Measurements from ENCODE around the gene GPX2.

Gene GPX2

DNA sequence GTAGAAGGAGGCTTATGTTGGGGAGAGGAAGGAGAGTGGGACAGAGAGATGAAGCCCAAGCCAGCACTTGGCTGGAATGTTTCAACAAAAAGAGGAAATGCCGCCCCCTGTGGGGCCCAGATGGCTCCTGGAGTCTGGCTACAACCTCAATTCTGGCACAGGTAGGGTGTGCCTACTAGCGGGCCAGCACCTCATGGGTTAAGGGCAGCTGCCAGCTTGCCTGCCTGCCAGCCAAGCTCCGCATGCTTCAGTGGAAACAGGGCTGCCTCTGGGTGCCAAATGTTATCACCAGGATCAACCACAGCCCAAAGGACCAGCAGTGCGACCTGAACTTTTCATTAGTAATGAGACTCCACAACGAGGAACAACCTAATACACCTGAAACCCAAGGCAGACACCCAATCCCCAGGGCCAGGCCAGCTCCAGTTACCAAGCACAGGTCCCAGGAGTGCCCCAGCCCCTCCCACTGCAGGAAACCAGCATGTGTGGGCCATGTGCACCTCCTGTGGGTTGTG, 18.3 kb upstream of the GPX2 start:
- DNase-seq (ENCODE audit: low read depth), result no peak

DNA sequence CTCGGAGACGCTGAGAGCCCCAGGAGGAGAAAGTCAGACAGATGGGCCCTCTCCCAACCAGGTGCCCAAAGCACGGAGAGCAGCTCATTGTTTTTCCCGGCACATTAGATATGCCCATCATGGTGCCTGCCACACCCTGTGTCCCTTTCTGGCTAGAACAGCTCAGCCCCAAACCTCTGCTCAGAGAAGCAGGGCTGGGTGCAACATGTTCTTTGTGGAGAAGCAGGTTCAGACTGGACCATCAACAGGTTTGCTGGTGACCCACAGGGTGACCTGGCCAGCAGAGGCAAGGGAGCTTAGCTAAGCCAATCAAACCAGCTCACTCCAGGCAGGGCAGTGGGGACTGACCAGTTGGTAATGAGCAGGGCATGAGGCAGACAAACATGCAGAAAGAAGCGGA, 16.2 kb upstream of the GPX2 start:
- DNase-seq (ENCODE audit: low read depth), result no peak

DNA sequence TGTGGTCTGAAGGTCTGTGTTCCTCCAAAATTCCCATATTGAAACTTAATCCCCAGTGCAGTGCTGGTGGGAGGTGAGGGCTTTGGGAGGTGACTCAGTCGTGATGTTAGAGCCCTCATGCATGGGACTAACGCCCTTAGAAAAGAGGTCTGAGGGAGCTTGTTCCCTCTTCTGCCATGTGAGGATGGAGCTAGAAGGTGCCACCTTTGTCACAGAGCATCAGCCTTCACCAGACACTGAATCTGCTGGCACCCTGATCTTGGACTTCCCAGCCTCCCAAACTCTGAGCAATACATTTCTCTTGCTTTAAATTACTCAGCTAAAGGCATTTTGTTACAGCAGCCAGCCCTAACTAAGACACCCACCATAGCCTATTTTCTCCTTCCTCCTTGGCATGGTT, 15.7 kb upstream of the GPX2 start:
- DNase-seq (ENCODE audit: low read depth), result no peak

DNA sequence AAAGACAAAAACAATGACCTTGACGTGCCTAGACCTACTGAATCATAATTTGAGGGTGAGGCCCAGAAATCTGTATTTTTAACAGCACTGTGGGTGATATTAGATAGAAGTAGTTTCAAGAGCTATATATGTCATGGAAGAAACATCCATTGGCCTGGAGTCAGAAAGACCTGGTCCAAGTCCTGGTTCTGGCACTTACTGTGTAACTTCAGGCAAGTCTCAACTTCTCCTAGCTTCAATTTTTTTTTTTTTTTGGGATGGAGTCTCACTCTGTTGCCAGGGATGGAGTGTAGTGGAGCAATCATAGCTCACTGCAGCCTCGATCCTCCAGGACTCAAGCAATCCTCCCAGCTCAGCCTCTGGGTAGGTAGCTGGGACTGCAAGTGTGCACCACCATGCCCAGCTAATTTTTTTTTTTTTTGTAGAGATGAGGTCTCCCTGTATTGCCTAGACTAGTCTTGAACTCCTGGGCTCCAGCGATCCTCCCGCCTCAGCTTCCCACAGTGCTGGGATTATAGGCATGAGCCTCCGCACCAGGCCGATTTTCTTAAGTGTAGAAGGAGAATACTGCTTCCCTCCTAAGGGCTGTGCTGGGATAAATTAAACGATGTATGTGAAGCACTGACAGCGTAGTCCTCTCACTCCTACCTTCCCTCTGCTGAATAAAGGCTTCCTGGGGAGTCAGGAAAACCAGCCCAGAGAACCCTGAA, 14.3 kb upstream of the GPX2 start:
- DNase-seq (ENCODE audit: low read depth), result no peak

DNA sequence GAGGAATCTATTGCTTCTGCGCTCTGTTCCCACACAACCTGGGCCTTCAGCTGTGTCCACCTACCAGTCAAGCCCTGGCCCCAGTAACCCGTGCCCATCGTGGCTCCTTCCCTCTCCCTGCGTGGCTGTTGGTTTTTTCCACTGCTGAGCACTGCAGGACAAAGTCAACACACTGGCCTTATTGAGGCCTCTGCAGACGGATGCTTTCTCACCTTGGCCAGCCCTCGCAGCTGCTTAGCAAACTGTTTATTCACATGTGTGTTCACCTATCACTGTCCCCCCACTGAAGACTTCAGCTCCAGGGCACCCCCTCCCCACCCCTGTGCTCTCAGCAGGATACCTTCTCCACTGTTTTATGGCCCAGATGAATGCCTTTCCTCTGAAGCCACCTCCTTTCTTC, 12.8 kb upstream of the GPX2 start:
- no peak for DNase-seq (ENCODE audit: low read depth)

DNA sequence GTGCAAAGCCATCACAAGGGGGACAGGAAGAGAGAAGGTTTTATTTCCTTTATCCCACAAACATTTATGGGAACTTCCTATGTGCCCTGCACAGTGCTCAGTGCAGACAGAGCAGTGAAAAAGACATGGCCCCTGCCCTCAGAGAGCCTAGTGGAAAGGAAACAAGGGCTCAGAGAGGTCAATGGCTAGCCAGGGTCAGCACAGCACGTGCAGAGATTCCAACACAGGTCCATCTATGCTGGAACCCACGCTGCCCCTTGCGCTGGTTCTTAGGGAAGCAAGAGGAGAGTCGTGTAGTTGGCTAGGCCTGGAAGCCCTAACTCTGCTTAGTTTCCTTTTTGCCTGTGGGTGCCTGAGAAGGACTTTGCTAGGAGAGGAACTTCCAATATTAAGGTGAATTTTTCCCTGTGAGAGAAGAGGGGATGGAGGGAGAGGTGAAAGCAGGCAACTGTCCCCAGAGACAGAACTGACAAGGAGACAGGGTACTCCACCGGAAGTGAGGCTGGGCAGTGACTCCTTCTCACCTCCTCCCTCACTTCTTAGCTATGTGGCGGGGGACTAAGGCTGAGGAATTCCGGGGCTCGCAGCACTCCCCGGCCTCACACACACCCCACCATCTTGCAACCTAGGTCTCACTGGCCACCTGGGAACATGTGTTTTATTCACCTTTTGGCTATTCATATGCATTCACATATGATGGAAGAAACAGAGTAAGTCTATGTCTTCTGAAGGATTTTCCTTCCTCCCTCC, 12.1 kb upstream of the GPX2 start:
- no peak for DNase-seq (ENCODE audit: low read depth)

DNA sequence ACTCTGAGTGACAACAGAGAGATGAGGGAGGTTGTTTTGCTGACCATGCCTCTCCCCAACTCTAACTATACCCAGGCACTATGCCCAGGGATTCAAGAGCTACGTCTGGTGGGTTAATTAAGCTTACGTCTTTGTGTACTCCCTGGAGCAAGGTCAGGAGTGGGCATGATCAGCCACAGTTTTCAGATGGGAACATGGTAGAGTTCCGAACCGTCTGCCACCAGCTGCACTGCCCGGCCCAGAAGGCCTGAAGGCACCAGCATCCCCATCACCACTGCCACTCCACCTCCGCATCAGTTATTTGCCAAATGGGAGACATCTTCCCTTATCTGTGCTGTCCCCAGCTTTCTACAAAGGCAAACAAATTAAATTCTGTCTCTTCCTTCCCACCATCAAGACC, 11.1 kb upstream of the GPX2 start:
- no peak for DNase-seq (ENCODE audit: low read depth)

DNA sequence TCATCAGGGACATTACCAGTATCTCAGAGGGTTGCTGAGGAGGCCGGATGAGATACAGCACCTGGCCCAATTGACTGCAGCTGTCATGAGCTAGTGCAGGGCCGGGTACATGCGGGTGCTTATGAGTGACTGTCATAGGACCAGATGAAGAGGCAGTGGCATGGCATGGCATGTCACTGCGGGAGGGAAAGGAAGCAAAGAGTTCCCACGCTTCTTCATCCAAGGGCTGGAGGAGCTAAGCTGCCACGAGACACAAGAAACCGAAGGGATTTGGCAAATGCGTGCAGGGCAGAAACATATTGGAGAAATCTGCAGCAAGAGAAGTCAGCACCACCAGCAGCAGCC, 10.7 kb upstream of the GPX2 start:
- no peak for DNase-seq (ENCODE audit: low read depth)

DNA sequence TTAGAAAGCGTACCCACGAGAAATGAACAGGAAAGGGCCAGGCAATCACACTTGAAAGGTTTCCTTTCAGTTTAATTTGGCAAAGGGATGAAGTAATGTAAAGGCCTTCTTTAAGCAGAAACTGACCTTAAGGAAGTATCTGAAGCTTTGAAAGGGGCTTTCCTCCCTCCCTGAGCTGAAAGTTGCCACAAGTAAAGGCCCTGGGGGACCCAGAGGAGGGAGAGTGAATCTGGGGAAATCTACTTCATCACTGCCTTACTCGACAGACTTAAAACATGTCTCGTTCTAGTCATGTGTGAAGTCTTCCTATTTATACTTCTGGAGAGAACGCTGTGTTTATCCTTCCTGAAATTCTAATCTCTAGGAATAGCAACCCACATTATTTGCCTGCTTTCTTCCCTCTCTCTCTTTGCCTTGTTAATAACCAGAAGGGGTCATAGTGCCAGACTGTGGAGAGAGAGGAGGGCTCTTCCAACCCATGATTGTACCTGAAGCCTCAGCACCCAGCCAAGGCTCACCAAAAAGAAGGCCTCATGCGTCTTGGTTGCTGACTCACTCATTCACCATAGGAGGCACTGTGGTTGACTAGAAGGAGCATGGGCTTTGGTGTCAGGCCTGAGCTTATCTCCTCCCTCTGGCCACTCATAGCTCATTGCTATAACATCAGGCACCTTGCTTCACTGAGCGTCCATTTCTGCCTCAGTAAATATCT, 10.2 kb upstream of the GPX2 start:
- no peak for DNase-seq (ENCODE audit: low read depth)

DNA sequence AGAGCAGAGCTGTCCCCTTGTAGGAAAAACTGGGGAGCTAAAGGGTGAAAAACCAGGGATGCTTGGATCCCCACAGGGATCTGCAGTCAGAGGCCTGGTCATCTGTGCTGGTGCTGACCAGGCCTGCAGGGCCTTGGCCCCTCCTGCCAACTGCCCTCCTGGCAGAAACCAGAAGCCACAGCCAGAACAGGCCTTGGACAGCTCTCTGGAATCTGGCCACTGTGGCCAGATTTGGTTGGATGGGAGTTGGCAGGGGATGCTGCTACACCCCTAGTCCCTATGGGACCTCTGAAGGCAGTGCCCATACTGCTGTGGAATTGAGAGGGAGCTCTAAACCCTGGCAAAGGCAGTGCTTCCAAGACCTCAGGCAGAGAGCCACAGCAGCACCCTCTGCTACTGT, 9.2 kb upstream of the GPX2 start:
- DNase-seq (ENCODE audit: low read depth), result no peak

DNA sequence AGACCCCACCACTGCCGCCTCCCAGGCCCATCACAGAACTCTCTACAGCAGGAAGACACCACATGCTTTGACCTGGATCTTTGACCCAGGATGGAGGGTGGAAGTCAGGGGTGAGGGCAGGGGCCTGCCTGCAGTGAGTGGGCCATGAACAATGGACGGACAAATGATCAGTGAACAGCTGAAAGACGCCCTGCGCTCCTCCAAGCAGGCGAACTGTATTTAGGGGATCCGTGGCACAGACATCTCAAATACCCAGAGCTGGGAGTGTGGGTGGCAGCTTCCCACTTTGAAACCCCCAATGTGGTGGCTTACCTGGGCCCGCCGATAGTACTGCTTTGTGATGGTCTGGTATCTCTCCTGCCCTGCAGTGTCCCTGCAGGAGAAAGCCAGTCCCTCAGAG, 8.7 kb upstream of the GPX2 start:
- no peak for DNase-seq (ENCODE audit: low read depth)

DNA sequence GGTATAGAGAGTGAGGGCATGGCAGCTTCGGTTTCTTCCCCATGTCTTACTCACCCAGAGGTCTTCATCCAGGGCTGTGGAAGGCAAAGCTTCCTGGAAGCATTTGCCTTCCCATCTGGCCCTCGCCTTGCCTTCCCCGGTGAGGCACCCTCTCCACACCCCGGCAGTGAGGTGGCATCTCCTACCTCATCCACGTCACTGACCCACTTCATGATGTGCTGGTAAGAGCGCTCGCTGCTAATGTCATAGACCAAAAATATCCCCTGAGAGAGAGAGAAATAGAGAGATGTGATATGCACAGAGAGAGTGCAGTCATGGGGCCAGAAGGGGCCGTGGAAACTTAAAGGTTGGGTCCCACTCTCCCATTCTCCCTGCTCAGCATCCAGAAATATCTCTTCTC, 8.3 kb upstream of the GPX2 start:
- DNase-seq (ENCODE audit: low read depth), result no peak

DNA sequence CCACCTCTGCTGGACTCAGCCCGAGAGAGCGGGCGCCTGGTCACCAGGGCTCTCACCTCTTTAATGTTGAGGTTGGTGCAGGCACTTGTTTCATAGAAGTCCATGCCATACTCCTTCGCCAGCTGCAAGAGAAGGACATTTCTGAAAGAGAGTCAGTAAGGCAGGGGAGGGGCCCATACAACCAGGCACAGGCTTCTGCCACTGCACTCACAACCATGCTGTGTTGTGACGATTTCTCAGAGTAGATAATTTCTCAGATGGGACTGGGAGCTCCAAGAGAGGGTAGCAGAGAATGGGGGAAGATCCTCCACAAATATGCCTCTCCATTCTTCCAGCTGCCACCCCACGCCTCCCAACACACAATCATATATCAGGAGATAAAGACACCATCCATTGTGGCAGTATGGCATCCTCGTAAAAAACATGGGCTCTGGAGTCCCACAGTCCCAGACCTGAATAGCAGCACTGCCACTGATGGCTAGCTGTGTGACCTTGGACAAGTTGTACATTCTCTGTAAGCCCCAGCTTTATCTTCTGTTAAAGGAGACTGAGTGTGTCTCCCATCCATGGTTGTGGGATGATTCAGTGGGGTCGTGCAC, 6.2 kb upstream of the GPX2 start:
- no peak for DNase-seq (ENCODE audit: low read depth)

DNA sequence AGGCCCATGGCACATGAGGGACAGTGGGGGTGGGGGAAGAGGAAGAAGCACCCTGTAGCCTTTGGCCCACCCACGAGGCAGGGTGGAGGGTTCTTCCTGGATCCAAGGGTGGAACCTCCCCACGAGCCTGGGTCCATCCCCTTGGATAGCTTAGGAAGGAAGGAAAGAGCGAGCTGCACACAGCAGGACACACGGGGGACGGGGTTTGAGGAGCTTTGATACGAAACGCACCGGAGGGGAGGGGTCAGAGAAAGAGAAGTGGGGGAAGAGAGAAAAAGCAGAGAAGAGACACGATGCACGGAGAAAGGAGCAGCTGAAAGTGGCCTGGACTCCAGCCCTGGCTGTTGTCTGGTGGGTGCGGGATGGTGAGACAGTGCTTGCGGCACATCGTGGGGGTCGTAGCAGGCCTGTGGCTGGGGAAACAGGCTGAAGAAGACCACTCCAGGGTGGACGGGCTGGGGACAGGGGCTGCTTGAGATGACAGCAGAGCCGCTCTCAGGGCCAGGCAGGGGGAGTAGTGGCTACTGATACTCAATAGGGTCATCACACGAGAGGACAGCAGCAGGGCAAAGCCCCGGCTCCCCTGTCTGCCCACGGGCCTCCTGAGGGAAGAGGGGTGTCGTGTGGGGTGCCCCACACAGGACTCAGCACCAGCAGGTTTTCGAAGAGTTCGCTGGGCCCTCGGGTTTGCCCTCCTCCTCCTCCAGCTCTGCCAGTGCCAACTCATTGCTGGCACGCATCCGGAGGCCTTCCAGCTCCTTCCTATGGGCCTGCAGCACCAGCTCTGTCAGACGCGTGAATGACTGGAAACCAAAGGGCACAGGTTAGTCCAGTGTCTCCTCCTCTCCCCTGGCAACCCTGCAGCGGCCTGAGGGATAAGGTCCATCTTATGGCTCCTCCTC, 5.4 kb upstream of the GPX2 start:
- DNase-seq (ENCODE audit: low read depth), result no peak

DNA sequence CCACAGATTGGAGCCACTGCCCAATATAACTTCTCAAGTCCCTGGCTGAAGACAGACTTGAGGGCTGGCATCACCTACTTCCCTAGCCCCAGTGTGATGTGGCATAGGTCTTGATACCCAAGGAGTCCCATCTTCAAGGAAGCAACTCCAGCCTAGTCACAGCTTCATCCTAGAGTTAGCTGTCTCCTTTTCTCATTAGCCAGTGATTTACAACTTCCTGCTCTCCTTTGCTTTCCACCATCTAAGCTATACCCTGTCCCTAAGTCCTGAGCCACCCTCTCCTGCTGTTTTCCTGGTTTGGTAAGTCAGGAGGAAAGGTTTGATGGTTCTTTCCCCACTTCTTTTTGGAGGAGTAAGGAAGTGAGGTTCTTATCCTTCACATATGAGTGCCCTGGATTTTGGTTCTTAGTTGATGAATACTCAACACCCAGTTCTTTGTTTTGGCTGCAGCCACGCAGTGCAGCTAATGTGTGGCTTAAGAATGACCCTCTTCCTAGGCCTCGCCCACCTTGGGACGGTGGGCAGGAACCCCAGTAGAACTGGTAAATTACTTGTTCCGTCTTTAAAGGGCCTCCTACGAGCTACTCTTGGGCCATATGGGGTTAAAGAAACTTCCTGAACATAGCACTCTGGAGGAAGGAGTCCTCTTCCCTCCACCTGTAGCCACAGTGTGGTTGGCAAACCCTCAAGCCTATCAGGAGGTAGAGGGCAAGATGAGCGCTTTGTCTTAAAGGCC, 3.9 kb upstream of the GPX2 start:
- no peak for DNase-seq (ENCODE audit: low read depth)

DNA sequence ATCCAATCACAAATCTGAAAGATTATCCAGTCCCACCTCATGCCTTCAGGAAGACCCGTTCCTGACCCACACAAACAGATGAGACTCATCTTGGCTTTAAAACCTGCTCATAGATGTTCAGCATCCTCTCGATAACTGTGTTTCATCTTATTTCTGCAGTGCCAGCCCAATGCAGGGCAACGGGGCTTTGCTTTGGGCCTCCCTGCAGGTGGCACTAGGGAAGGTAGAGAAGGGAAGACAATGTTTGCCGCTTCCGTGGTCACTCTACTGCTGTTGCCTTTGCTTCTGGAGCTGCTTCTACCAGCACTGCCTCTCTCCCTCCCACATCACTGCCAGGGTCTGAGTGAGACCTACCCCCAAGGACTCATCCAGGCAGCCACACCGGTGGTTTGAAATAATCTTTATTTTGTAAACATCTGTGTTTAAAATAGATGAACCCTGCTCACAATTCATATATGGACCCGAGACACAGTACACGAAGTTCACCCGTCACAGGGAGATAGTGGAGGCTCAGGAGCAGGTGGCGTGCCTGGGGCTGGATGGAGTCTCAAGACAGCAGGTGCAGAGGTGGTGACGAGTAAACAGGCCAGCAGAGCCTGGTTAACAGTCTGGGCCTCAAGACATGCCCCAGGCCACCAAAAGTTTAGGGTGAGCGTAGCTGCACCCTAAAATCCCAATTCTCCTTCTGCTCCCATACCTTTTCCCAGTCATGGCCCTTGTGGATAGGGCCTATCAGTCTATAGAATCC, 3.1 kb upstream of the GPX2 start:
- DNase-seq (ENCODE audit: low read depth), result no peak

DNA sequence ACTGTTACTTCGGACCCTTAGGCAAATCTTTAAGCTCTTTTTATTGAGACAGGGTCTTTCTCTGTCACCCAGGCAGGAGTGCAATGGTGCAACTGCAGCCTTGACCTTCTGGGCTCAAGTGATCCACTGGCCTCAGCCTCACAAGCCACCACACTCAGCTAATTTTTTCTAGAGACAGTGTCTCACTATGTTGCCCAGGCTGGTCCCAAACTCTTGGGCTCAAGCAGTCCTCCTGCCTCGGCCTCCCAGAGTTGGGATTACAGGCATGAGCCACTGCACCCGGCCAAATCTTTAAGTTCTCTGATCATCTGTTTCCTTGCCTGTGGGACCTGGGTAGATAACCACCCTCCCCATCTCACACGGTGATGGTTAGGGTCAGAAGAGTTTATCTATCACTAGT, 2.3 kb upstream of the GPX2 start:
- no peak for DNase-seq (ENCODE audit: low read depth)

DNA sequence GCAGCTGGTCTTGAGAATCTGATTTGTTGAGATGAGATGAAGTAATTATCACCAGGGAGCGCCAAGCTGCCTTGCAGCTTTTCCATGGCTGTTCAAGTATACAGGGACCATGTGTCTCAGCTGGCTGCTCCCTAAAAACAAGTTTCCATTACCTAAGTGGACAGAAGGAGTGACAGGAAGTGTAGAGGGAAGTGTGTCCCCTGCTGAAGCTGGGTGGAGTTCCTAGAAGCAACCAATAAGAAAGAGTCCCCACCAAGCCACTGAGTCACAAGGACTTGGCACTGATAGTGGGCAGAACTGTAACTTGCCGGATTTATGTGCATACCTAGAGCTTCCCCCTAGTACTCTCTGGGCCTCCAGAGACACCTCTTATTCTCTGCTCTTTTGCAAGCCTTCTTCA, 1.5 kb upstream of the GPX2 start:
- DNase-seq (ENCODE audit: low read depth), result no peak

DNA sequence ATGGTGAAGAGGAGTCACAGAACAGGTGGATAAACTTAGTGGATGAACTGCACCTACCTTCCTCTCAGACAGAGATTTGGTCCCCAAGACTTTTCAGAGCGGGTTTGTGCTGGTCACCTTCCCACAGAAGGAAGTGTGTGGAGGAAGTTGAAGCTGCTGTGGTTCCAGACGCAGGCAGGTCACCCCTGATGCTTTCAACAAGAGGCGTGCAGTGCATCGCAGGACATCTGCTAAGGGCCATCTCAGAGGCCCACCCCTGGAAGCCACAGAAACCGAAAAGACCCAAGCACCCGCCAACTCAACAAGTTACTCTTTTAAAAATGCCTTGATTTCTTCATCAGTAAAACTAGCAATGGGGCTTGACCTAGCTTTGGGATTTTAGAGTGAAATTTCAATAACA, 1.0 kb upstream of the GPX2 start:
- DNase-seq (ENCODE audit: low read depth), result no peak

DNA sequence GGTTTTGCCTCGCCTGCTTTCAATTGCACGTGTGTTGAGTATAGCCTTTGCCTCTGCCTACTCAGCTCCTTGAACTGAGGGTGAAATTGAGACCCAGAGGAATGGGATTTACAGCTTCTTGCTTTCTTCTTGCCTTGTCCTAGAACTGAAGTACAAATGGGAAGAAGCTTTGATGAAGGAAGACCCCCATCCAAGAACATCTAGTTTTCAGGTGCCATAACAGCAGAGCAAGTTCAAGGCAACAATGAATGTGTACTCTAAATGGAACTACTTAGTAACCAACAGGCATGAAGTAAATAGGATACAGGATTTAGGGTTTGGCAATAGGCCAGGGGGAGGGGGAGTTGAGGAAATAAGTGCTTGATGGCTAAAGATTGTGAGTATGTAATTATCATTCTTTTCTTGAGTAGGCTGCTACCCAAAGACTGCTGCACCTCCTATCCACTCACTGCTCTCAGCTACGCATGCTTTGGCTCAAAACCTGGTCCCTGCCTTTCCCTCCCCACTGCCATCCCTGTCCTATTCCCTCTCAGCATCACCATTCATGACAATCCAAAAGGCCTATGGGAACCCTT, 2.1 kb downstream of the GPX2 start:
- DNase-seq (ENCODE audit: low read depth), result no peak

Data from activated gamma-delta T cell treated with anti-CD3 and anti-CD28 coated beads, Interleukin-2, amount 50 U/mL, for 16 hours (primary cell).